Measurements from ENCODE around the gene ACOX3. TPM values are rescaled to one million over a fixed set of nuclear protein-coding genes. Genes with fewer than 3 reads are reported as not detected.

The ACOX3 gene
- polyA plus RNA-seq, 1 donor (not counting 4 experiments of a cell fraction or from before 2014, with no cell fraction given) = 6.7 TPM

DNA sequence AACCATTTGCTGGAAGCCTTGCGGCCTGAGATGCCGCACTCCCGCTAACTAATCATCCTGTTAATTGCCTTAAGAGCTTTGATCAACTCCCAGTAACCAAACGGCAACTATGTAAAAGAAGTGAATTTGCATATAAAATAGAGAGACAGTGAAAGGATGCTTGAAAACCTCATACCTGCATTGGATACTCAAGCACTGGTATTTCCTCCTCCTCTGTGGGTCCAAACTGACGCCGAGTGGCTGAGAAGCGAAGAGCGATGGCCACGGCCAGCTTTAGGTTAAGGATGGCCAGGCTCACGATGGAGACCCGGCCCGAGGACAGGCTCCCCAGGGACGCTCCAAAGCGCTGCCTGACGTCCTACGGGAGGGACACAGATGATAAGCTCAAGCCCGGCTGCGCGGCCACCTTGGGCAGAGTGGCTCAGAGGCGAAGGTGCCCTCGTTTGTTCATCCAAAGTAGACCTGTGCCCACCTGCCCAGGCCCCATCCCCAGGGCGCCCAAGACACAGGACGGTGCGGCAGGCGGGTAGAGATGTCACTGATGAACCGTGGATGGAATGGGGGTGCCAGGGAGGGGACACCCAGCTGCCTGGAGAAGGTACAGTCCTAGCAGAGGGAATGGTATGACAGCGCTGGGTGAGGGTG, 43.6 kb downstream of the ACOX3 start:
- DNase-seq (ENCODE audit: low read depth, low spot score) = no peak
- Histone ChIP-seq H3K9me1 (ENCODE audit: control insufficient read depth, extremely low read depth, insufficient read depth, low read length) (no peaks in the 10 kb centered on the region), H3K4me3 (ENCODE audit: control insufficient read depth in 2 of 3, extremely low read depth in 1 of 3, insufficient read depth in 2 of 3, low read depth in 1 of 3, low read length in 3 of 3) (no peak overlapping the region), H3K4me1 (ENCODE audit: control insufficient read depth, extremely low read depth, insufficient read depth, low read length) (no peaks in the 10 kb centered on the region), H3K9ac (ENCODE audit: control insufficient read depth, extremely low read depth, insufficient read depth, low read length) (no peak overlapping the region), H2AFZ (ENCODE audit: control insufficient read depth, low read length) (no peak overlapping the region), H3K9me3 (ENCODE audit: control insufficient read depth, low read depth, low read length) (no peaks in the 10 kb centered on the region), H3K4me2 (ENCODE audit: control insufficient read depth, extremely low read depth, insufficient read depth, low read depth, low read length) (no peak overlapping the region), H3K27me3 (ENCODE audit: control insufficient read depth, extremely low read depth, insufficient read depth, low read length) (no peaks in the 10 kb centered on the region), H3K36me3 (ENCODE audit: control insufficient read depth in 2 of 2, extremely low read depth in 1 of 2, insufficient read depth in 2 of 2, low read length in 2 of 2) (peaks cover 9 to 15% of the 10 kb centered on the region in 2 experiments), H4K20me1 (ENCODE audit: control insufficient read depth, extremely low read depth, insufficient read depth, low read length) (no peaks in the 10 kb centered on the region), H3K79me2 (ENCODE audit: control insufficient read depth, insufficient read depth, low read length) (no peaks in the 10 kb centered on the region), H3K27ac (ENCODE audit: control insufficient read depth, insufficient read depth, low read length) (no peak overlapping the region)
- dilution Hi-C loops (cut with MboI; ENCODE audit: extremely low pct_ligation_motif_present, low sequenced_read_pairs) = no loop called here
- TF ChIP-seq EZH2 (IDR thresholded peaks at IDR 0.05; ENCODE audit: low read length) = no peak
- no peak for FAIRE-seq

DNA sequence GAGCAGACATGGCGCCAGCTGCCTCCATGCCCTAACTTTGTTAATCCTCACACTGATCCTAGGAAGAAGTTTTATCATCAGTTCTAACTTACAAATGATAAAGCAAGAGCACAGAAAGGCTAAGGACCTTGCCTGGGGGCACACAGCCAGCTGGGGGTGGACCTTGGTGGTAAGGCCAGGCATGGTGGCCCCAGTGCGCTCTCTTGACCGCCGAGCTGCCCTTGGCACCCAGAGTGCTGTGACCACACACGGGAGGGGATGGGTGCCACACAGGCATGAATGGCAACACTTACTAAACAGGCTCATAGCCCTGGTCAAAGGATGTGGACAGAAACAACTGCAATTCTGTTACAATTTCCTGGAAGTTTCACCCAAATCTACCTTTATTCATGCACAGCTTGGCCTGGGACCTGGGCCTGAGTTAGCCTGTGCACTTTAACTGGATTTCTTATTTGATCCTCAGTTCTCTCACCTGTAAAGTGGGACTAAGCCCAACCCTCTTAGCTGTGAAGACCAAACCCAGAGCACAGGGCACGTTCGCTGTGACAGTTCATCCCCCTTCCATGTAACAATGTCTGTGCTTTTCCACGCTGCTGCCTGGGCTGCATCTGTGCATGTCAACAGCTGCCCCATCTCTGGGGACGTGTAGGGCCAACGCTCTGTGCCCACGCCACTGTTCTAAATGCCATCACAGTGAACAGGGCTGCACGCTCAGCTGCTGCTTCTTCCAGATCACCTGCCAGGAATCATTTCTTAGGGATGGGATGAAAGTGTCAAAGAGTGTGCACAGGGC, 44.8 kb downstream of the ACOX3 start:
- no peak for DNase-seq (ENCODE audit: low read depth, low spot score)
- Histone ChIP-seq H3K9me1 (ENCODE audit: control insufficient read depth, extremely low read depth, insufficient read depth, low read length) (no peaks in the 10 kb centered on the region), H3K4me1 (ENCODE audit: control insufficient read depth, extremely low read depth, insufficient read depth, low read length) (no peaks in the 10 kb centered on the region), H4K20me1 (ENCODE audit: control insufficient read depth, extremely low read depth, insufficient read depth, low read length) (no peaks in the 10 kb centered on the region), H3K27ac (ENCODE audit: control insufficient read depth, insufficient read depth, low read length) (no peak overlapping the region), H3K79me2 (ENCODE audit: control insufficient read depth, insufficient read depth, low read length) (no peaks in the 10 kb centered on the region), H3K9ac (ENCODE audit: control insufficient read depth, extremely low read depth, insufficient read depth, low read length) (no peak overlapping the region), H3K4me2 (ENCODE audit: control insufficient read depth, extremely low read depth, insufficient read depth, low read depth, low read length) (no peak overlapping the region), H3K9me3 (ENCODE audit: control insufficient read depth, low read depth, low read length) (no peaks in the 10 kb centered on the region), H3K27me3 (ENCODE audit: control insufficient read depth, extremely low read depth, insufficient read depth, low read length) (no peaks in the 10 kb centered on the region), H3K36me3 (ENCODE audit: control insufficient read depth in 2 of 2, extremely low read depth in 1 of 2, insufficient read depth in 2 of 2, low read length in 2 of 2) (peaks cover 9 to 18% of the 10 kb centered on the region in 2 experiments), H2AFZ (ENCODE audit: control insufficient read depth, low read length) (no peak overlapping the region), H3K4me3 (ENCODE audit: control insufficient read depth in 2 of 3, extremely low read depth in 1 of 3, insufficient read depth in 2 of 3, low read depth in 1 of 3, low read length in 3 of 3) (no peak overlapping the region)
- dilution Hi-C loops (cut with MboI; ENCODE audit: extremely low pct_ligation_motif_present, low sequenced_read_pairs) = no loop called here
- no peak for TF ChIP-seq EZH2 (IDR thresholded peaks at IDR 0.05; ENCODE audit: low read length)
- TF ChIP-seq, protein P1, sequence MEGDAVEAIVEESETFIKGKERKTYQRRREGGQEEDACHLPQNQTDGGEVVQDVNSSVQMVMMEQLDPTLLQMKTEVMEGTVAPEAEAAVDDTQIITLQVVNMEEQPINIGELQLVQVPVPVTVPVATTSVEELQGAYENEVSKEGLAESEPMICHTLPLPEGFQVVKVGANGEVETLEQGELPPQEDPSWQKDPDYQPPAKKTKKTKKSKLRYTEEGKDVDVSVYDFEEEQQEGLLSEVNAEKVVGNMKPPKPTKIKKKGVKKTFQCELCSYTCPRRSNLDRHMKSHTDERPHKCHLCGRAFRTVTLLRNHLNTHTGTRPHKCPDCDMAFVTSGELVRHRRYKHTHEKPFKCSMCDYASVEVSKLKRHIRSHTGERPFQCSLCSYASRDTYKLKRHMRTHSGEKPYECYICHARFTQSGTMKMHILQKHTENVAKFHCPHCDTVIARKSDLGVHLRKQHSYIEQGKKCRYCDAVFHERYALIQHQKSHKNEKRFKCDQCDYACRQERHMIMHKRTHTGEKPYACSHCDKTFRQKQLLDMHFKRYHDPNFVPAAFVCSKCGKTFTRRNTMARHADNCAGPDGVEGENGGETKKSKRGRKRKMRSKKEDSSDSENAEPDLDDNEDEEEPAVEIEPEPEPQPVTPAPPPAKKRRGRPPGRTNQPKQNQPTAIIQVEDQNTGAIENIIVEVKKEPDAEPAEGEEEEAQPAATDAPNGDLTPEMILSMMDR (optimal IDR thresholded peaks at IDR 0.05 in 1 of 3, IDR thresholded peaks at IDR 0.05 in 1 of 3, conservative IDR thresholded peaks at IDR 0.05 in 1 of 3; ENCODE audit: extremely low read depth in 1 of 3, insufficient read depth in 2 of 3, low read length in 3 of 3) = no peak
- FAIRE-seq = no peak

Measured in keratinocyte (primary cell).